Measurements from ENCODE around the gene MCTP2. TPM values are rescaled to one million over a fixed set of nuclear protein-coding genes. Genes with fewer than 3 reads are reported as not detected.

The MCTP2 gene
- total RNA-seq, 1 donor from 2014 or later = 1.5 TPM

DNA sequence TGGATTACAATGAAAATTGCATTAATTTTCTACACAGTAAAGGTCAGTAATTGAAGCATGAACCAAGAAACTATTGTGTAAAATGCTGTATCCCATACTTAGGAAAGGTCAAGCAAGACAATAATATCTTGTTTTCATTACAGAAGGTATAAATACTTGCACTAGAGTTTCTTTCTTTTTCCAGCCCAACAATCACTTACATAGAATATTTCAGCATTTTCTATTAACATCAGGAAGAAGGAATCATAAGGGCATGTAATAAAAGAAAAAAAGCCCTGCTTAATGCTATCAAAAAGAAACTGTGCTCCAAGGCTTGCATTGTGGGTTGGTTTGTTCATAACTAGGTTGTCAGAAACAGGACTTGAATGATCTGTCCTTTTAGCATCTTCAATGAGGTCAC, 215.1 kb downstream of the MCTP2 start:
- no peaks in the 10 kb centered on the region for H3K4me1 Mint-ChIP-seq (ENCODE audit: unreplicated experiment)
- TF ChIP-seq CTCF (IDR thresholded peaks at IDR 0.05; ENCODE audit: unreplicated experiment) = no peak
- no peak overlapping the region for H3K4me3 Mint-ChIP-seq (ENCODE audit: unreplicated experiment)
- H3K27me3 Mint-ChIP-seq (ENCODE audit: unreplicated experiment) = no peaks in the 10 kb centered on the region
- no peak overlapping the region for H3K27ac Mint-ChIP-seq (ENCODE audit: unreplicated experiment)
- no peaks in the 10 kb centered on the region for H3K36me3 Mint-ChIP-seq (ENCODE audit: low read depth, unreplicated experiment)
- H3K9me3 Mint-ChIP-seq (ENCODE audit: unreplicated experiment) = no peaks in the 10 kb centered on the region
- DNase-seq (ENCODE audit: low spot score) = no peak

- Mint-ChIP-seq H3K4me1 (ENCODE audit: unreplicated experiment) (no peaks in the 10 kb centered on the region), H3K27me3 (ENCODE audit: unreplicated experiment) (no peaks in the 10 kb centered on the region), H3K9me3 (ENCODE audit: unreplicated experiment) (no peaks in the 10 kb centered on the region), H3K4me3 (ENCODE audit: unreplicated experiment) (no peak overlapping the region), H3K27ac (ENCODE audit: unreplicated experiment) (no peak overlapping the region), H3K36me3 (ENCODE audit: low read depth, unreplicated experiment) (no peaks in the 10 kb centered on the region)
- no peak for TF ChIP-seq CTCF (IDR thresholded peaks at IDR 0.05; ENCODE audit: unreplicated experiment)
- DNase-seq (ENCODE audit: low spot score) = no peak
Observed at GRCh38 chr15:94451466-94451865, 220.1 kb downstream of the MCTP2 start.

DNA sequence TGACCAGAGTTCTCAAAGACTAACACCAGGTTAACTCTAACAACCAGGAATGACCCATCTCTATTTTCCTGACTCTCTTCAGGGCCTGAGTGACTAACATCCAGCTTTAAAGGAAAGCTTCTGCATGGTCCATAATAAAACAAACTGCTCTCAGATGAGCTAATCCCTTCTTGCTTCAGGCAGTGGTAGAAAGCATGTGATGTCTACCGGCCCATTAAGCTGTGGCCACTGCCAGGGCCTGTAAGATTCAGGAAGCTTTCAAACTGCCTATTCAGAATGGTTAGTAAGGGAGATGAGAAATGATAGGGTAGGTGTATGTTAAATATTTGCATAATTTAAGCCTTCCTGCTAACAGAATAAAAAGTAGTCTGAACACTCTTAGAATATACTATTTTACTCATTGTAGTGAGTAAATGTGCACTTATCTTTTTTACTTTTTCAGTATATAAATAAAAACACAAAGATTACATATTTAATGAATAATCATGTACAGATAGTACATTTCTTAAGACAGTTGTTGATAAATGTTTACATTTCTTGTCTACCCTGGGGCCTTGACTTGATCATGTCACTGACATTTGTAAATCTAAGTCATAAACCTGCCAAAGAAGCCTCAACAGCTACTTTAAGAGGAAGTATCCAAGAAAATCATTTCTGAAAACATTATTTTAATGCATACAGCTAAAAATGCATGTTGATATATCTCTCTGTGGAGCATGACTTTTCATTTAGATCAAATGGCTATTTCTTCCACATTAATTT, 222.0 kb downstream of the MCTP2 start:
- TF ChIP-seq CTCF (IDR thresholded peaks at IDR 0.05; ENCODE audit: unreplicated experiment) = no peak
- Mint-ChIP-seq H3K9me3 (ENCODE audit: unreplicated experiment) (no peaks in the 10 kb centered on the region), H3K27ac (ENCODE audit: unreplicated experiment) (no peak overlapping the region), H3K4me3 (ENCODE audit: unreplicated experiment) (no peak overlapping the region), H3K4me1 (ENCODE audit: unreplicated experiment) (no peaks in the 10 kb centered on the region), H3K36me3 (ENCODE audit: low read depth, unreplicated experiment) (no peaks in the 10 kb centered on the region), H3K27me3 (ENCODE audit: unreplicated experiment) (no peaks in the 10 kb centered on the region)
- DNase-seq (ENCODE audit: low spot score) = no peak

GRCh38 chr15:94455297-94455696, 223.9 kb downstream of the MCTP2 start:
- DNase-seq (ENCODE audit: low spot score) = no peak
- Mint-ChIP-seq H3K4me3 (ENCODE audit: unreplicated experiment) (no peak overlapping the region), H3K27me3 (ENCODE audit: unreplicated experiment) (no peaks in the 10 kb centered on the region), H3K4me1 (ENCODE audit: unreplicated experiment) (peaks cover 1% of the 10 kb centered on the region), H3K27ac (ENCODE audit: unreplicated experiment) (no peak overlapping the region), H3K36me3 (ENCODE audit: low read depth, unreplicated experiment) (no peaks in the 10 kb centered on the region), H3K9me3 (ENCODE audit: unreplicated experiment) (no peaks in the 10 kb centered on the region)
- TF ChIP-seq CTCF (IDR thresholded peaks at IDR 0.05; ENCODE audit: unreplicated experiment) = no peak

DNA sequence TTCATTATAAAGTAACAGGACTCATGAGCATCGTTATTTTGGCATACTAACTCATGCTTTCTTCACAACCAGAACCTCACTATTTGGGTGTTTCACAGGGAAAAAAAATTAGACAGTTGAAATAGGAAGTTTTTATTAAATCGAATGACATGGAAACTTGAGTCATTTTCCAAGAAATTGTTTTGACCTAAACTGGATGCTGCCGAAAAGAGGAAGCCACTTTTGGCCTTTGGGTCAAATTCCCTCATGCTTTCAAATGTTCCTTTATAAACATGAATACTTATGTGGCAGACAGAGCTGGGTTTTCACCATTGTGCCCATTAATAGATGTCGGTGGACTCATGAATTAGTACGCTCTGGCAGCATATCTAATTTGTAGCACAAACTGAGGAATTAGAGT, 224.9 kb downstream of the MCTP2 start:
- Mint-ChIP-seq H3K4me3 (ENCODE audit: unreplicated experiment) (no peak overlapping the region), H3K36me3 (ENCODE audit: low read depth, unreplicated experiment) (no peaks in the 10 kb centered on the region), H3K9me3 (ENCODE audit: unreplicated experiment) (no peaks in the 10 kb centered on the region), H3K4me1 (ENCODE audit: unreplicated experiment) (peaks cover 3% of the 10 kb centered on the region), H3K27ac (ENCODE audit: unreplicated experiment) (no peak overlapping the region), H3K27me3 (ENCODE audit: unreplicated experiment) (no peaks in the 10 kb centered on the region)
- DNase-seq (ENCODE audit: low spot score) = no peak
- no peak for TF ChIP-seq CTCF (IDR thresholded peaks at IDR 0.05; ENCODE audit: unreplicated experiment)
